ENCODE results near the gene NT5C3A.
"Not testable (repeated sequence)": the region's sequence is repeated elsewhere in the genome, so short reads cannot be mapped to it uniquely, and the experiment has no call there.

Gene NT5C3A

DNA sequence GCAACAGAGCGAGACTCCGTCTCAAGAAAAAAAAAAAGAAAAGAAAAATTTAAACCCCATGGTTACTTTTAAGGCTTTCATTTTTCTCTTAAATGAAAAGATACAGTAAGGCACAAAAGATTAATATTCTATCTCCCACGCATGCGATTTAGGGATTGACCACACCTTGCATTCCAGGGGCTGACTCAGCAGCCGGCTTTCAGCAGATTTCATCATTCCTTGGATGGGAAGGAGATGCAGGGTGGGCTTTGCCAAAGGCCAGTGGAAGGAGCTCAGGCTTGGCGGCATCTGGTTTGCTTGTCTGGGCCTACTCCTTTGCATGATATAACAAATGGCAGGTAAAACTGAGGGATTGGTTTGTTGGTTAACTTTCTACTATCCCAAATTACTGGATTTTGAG is 83.3 kb downstream of the NT5C3A start:
- DNase-seq (ENCODE audit: low read depth) = peak; percentile 83

DNA sequence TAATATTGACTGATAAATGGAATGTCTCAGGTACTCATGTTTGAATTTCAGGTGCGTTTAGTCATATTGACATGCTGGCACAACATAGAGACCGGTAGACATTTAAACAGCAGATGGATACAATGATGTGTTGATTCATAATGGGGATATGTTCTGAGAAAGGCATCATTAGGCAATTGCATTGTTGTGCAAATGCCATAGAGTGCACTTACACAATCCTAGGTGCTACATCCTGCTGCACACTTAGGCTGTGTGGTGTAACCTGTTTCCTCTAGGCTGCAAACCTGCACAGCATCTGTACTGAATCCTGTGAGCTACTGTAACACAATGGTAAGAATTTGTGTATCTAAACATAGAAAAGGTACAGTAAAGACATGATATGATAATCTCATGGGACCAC is 85.4 kb downstream of the NT5C3A start:
- DNase-seq (ENCODE audit: low read depth) = peak; percentile 45

DNA sequence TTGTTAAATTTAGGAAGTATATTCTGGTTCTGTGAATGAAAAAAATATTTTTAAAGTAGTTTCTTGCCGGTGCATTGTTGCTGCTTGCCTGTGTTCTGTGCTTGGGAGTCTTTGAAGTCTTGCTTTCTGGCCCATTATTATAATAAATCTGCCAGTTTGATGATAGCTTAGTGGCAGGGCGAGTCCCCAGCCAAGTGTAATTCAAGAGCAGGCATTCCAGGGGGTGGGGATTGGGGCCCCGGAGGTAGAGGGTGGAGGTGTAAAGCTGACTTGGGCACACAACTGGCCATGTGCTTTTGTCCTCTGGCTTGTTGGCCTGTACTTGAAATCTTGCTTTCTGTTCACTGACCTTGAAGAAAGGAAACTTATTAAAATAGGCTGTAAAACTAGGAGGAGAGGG is 90.6 kb downstream of the NT5C3A start:
- DNase-seq (ENCODE audit: low read depth) = not testable (repeated sequence)

DNA sequence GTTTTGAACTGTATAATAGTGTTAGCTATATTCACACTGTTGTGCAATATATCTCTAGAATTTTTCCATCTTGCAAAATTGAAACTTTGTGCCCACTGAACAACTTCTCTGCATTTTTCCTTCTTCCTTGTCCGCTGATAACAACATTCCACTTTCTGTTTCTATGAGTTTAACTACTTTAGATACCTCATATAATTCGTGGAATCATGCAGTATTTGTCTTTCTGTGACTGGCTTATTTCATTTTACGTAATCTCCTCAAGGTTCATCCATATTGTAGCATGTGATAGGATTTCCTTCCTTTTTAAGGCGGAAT is 95.4 kb downstream of the NT5C3A start:
- not testable (repeated sequence) for DNase-seq (ENCODE audit: low read depth)

DNA sequence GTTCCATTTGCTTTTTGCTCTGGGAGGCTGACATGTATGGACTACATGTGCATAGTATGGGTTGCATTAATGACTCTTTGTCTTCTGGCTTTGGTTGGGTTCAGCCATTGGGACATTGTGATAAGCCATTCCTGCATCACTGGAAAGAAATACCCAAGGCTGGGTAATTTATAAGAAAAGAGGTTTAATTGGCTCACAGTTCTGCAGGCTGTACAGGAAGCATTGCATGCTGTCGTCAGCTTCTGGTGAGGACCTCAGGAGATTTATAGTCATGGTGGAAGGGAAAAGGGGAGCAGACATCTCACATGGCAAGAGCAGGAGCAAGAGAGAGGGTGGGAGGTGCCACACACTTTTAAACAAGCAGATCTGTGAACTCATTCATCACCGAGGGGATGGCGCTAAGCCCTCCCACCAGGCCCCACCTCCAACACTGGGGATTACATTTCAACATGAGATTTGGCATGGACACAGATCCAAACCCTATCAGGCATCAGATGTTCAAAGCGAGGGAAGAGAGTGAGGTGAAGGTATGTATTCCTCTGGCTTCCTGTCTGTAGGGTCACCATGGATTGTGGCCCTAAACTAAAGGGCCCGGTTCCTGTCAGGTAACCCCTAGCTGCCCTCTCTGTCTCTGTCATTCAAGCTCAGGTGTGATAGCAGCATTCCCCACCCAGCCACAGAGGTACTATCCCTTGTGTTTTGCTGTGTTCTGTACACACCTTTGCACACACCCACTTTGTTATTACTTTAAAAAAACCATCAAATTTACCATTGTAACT is 95.9 kb downstream of the NT5C3A start:
- DNase-seq (ENCODE audit: low read depth) = not testable (repeated sequence)

DNA sequence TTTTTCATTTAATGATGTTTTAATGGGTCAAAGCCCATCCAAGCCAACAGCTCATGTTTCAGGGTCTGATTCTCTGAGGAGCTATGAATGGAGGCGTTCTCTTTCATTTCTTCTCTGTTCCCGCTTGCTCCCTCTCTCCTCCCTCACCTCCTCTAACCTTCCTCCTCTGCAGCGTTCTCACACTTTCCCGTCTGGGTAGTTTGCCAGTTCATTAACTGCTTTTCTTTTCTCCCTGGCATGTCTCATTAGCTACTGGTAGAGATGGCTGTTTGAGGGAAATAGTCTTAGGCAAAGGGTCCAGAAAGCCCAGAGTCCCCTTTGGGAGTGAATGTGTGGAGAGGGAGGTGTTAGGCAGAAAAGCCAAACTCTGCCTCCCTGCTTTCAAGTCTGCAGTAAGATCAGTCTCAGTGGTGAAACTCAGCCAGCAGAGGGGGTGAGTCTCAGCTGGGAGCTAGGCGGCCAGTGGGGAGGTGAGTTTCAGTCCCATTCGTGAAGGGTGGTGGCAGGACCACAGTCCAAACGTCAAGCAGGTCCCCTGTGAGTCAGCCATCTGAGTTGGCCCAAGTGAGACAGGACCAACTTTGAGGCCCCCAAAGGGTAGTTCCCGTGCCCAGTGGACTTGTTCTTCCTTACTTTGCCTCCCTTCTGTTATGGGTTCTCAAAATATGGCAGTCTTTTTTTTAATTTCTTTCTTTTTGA is 98.0 kb downstream of the NT5C3A start:
- peak; percentile 1 for DNase-seq (ENCODE audit: low read depth)
